K562 (cell line): ENCODE data around the gene S100A3. TPM values are rescaled to one million over a fixed set of nuclear protein-coding genes. Genes with fewer than 3 reads are reported as not detected.

ENCODE experiments used
- ATF7 ChIP-seq: fragments of 450-650 bp; IDR thresholded peaks from 2 replicates; pipeline ENCODE4 v1.7.1; 2014; ENCODE audit warnings: mild to moderate bottlenecking, moderate library complexity
- C11orf30 ChIP-seq: fragments of 450-650 bp; IDR thresholded peaks from 2 replicates; pipeline ENCODE4 v1.6.1; 2016; ENCODE audit warnings: low read depth, mild to moderate bottlenecking
- CBFB ChIP-seq: sonication (generic); formaldehyde crosslinking; IDR thresholded peaks from 2 replicates; pipeline ENCODE4 v1.4.0; 2020; ENCODE audit warnings: mild to moderate bottlenecking, missing genetic modification reagents
- CC2D1A ChIP-seq: fragments of 450-650 bp; IDR thresholded peaks from 2 replicates; pipeline ENCODE4 v1.6.1; 2017; ENCODE audit warnings: mild to moderate bottlenecking
- CHD2 ChIP-seq: IDR thresholded peaks from 2 replicates; pipeline ENCODE4 v1.6.1; 2011; ENCODE audit warnings: low read depth, low read length
- DACH1 ChIP-seq: fragments of 450-650 bp; IDR thresholded peaks from 2 replicates; pipeline ENCODE4 v1.6.1; 2018; ENCODE audit not compliant: partially characterized antibody
- MAFK ChIP-seq: IDR thresholded peaks from 2 replicates; pipeline ENCODE4 v1.6.1; 2011; ENCODE audit warnings: low read length, improper control_type of control experiment
- MAZ ChIP-seq, 2 experiments: fragments of 450-650 bp in 1 of 2; sonication (generic) in 1 of 2; formaldehyde crosslinking; IDR thresholded peaks in 1 of 2; conservative IDR thresholded peaks in 1 of 2; 2 replicates each; pipeline versions ENCODE4 v1.4.0 to v1.5.0; 2020; ENCODE audit warnings: mild to moderate bottlenecking in 1 of 2, missing genetic modification reagents in 1 of 2
- NCOA6 ChIP-seq: fragments of 450-650 bp; IDR thresholded peaks from 2 replicates; pipeline ENCODE4 v1.6.1; 2017; ENCODE audit warnings: mild to moderate bottlenecking
- NFYB ChIP-seq: IDR thresholded peaks from 2 replicates; pipeline ENCODE4 v1.6.1; 2011; ENCODE audit warnings: mild to moderate bottlenecking, moderate library complexity; ENCODE audit not compliant: insufficient read length; ENCODE audit errors: extremely low read depth
- PRPF4 ChIP-seq: fragments of 200-400 bp; formaldehyde crosslinking; IDR thresholded peaks from one replicate; pipeline ENCODE4 v1.6.1; 2017; ENCODE audit warnings: low read length, low read depth, mild to moderate bottlenecking; ENCODE audit not compliant: insufficient read depth, poor library complexity, severe bottlenecking
- SLC30A9 ChIP-seq: fragments of 250-450 bp; sonication (Bioruptor Pico); IDR thresholded peaks from 2 replicates; pipeline ENCODE4 v1.8.0; 2022; ENCODE audit warnings: mild to moderate bottlenecking, moderate library complexity
- SMAD3 ChIP-seq: fragments of 450-650 bp; formaldehyde crosslinking; conservative IDR thresholded peaks from 2 replicates; pipeline ENCODE4 v1.4.0; 2020; ENCODE audit warnings: mild to moderate bottlenecking
- TBL1XR1 ChIP-seq, 2 experiments: IDR thresholded peaks; 2 replicates each; pipeline ENCODE4 v1.6.1; 2012; ENCODE audit warnings: improper control_type of control experiment in 2 of 2, low read length in 2 of 2, mild to moderate bottlenecking in 1 of 2
- TEAD4 ChIP-seq, 2 experiments: sonication (generic) in 1 of 2; formaldehyde crosslinking in 1 of 2; IDR thresholded peaks; 2 replicates each; pipeline versions ENCODE4 v1.6.1 to v1.8.0; 2012 to 2022; ENCODE audit warnings: borderline replicate concordance in 1 of 2, inconsistent platforms in 1 of 2, low read length in 1 of 2, mild to moderate bottlenecking in 1 of 2, missing genetic modification reagents in 1 of 2
- ZNF143 ChIP-seq: sonication (generic); formaldehyde crosslinking; IDR thresholded peaks from 2 replicates; pipeline ENCODE4 v1.9.0; 2022; ENCODE audit warnings: mild to moderate bottlenecking, missing genetic modification reagents
- ZNF431 ChIP-seq: sonication (generic); formaldehyde crosslinking; IDR thresholded peaks from 2 replicates; pipeline ENCODE4 v1.8.0; 2022; ENCODE audit warnings: mild to moderate bottlenecking, missing genetic modification reagents
- ZNF586 ChIP-seq: fragments of 450-650 bp; formaldehyde crosslinking; conservative IDR thresholded peaks from 2 replicates; pipeline ENCODE4 v1.4.0; 2020; ENCODE audit warnings: mild to moderate bottlenecking, moderate library complexity
- ZNF717 ChIP-seq: fragments of 250-450 bp; sonication (Bioruptor Pico); IDR thresholded peaks from 2 replicates; pipeline ENCODE4 v1.5.0; 2021
- ZNF766 ChIP-seq: fragments of 200-800 bp; sonication (Bioruptor generic); conservative IDR thresholded peaks from 2 replicates; pipeline ENCODE4 v1.6.1; 2016; ENCODE audit warnings: missing genetic modification characterization, missing compliant biosample characterization
- ZNF785 ChIP-seq: fragments of 250-450 bp; sonication (Bioruptor Pico); IDR thresholded peaks from 2 replicates; pipeline ENCODE4 v1.4.0; 2020; ENCODE audit warnings: mild to moderate bottlenecking
- polyA plus RNA-seq, 8 experiments: library from polyadenylated mRNA; depleted of rRNA in 4 of 8; stranded (reverse) in 5 of 8; unstranded in 3 of 8; fragments of >200 nt; fragmentation: Nextera tagmentation in 2 of 8; fragmentation: Illumina TruSeq in 1 of 8; extraction: Ambion mirVana in 2 of 8; extraction: Trizol in 1 of 8; gene quantifications; 2 replicates each; pipeline versions ENCODE4 v1.2.1 to v1.2.3, GENCODE V29; 2011 to 2014; ENCODE audit warnings: inconsistent platforms in 1 of 8, missing spikeins in 1 of 8
- total RNA-seq, 7 experiments: library from RNA; depleted of rRNA in 6 of 7; stranded (reverse); fragments of >200 nt in 6 of 7; fragmentation: Illumina TruSeq in 2 of 7; extraction: Trizol in 2 of 7; gene quantifications; 2 replicates each; pipeline versions ENCODE4 v1.2.1 to v1.2.3, GENCODE V29; 2011 to 2021; ENCODE audit warnings: low replicate concordance in 1 of 7
- TF ChIP-seq, protein P1 (sequence below): fragments of 250-450 bp; sonication (Bioruptor Pico); IDR thresholded peaks from 2 replicates; pipeline ENCODE4 v1.8.0; 2022; ENCODE audit warnings: inconsistent platforms
- TF ChIP-seq, protein P2 (sequence below): fragments of 250-450 bp; sonication (Bioruptor Pico); IDR thresholded peaks from 2 replicates; pipeline ENCODE4 v1.4.0; 2020
- TF ChIP-seq, protein P3 (sequence below): fragments of 450-650 bp; formaldehyde crosslinking; IDR thresholded peaks from 2 replicates; pipeline ENCODE4 v1.4.0; 2020; ENCODE audit warnings: mild to moderate bottlenecking, moderate library complexity

S100A3 gene
- total and polyA plus RNA-seq, 9 of the 15 experiments (the other 6 are each of a cell fraction or from before 2014, with no cell fraction given), result 0.08 to 1.7 (median 0.18) TPM; not detected in 4

DNA sequence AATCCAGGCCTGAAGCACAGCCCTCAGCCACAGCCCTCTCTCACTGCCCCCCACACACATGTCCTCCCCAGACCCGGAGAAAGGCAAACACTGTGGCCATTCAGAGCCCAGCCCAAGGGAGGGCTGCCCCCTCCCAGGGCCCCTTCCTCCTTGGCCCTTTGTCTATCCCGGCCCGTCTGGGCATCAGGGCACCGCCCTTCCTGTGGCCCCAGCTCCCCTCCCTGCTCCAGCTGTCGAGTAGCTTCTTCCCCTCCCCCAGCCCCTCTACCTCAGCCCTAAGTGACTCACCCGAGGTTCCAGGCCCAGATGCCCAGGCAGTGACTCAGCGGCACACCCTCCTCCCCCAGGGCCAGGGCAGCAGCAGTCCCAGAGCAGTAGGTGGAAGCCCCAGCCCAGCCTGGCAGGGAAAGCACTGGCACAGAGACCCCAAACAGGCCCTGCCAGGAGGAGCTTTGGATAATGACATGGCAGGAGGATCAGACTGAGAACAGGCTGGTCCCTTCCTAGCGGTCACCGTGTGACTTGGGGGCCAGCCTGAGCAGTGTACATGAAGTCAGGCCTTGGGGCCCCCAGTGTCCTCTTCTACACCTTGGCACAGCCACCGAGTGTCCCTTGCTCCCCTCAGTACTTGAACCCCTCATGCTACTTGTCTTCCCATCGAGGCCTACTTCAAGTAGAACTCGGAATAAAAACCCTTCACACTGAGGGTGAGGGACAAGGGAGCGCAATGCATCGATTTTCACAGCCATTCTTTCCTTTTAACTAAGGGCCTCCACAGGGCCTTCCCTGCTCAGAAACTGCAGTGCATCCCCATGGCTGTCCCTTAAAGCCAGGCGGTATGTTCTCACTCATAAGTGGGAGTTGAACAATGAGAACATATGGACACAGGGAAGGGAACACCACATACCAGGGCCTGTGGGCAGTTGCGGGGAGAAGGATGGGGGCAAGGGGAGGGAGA, 17.6 kb upstream of the S100A3 start (continued):
- 0 out of 2 replicates have a peak, but pooled peaks have one; percentile 45 for TF ChIP-seq CC2D1A
- no peak for TF ChIP-seq NFYB
- TF ChIP-seq NCOA6, result peak; percentile 42; the same call in 1 of the 2 replicates
- TF ChIP-seq, protein P1, sequence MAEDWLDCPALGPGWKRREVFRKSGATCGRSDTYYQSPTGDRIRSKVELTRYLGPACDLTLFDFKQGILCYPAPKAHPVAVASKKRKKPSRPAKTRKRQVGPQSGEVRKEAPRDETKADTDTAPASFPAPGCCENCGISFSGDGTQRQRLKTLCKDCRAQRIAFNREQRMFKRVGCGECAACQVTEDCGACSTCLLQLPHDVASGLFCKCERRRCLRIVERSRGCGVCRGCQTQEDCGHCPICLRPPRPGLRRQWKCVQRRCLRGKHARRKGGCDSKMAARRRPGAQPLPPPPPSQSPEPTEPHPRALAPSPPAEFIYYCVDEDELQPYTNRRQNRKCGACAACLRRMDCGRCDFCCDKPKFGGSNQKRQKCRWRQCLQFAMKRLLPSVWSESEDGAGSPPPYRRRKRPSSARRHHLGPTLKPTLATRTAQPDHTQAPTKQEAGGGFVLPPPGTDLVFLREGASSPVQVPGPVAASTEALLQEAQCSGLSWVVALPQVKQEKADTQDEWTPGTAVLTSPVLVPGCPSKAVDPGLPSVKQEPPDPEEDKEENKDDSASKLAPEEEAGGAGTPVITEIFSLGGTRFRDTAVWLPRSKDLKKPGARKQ, result no peak
- peak; percentile 95 for TF ChIP-seq DACH1
- TF ChIP-seq MAFK, result peak; percentile 68
- TF ChIP-seq, protein P2, sequence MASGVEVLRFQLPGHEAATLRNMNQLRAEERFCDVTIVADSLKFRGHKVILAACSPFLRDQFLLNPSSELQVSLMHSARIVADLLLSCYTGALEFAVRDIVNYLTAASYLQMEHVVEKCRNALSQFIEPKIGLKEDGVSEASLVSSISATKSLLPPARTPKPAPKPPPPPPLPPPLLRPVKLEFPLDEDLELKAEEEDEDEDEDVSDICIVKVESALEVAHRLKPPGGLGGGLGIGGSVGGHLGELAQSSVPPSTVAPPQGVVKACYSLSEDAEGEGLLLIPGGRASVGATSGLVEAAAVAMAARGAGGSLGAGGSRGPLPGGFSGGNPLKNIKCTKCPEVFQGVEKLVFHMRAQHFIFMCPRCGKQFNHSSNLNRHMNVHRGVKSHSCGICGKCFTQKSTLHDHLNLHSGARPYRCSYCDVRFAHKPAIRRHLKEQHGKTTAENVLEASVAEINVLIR (CRISPR knock-in tag), result no peak
- peak; percentile 78 for TF ChIP-seq TEAD4 (IDR thresholded peaks at IDR 0.05; ENCODE audit: low read length)
- TF ChIP-seq TEAD4 (CRISPR knock-in tag; IDR thresholded peaks at IDR 0.05; ENCODE audit: borderline replicate concordance), result no peak
- peak; percentile 21 to 33; a peak in 1 of 4 replicates for TF ChIP-seq TBL1XR1 (IDR thresholded peaks at IDR 0.05; ENCODE audit: low read length in 2 of 2)
- no peak for TF ChIP-seq ZNF586 (CRISPR knock-in tag)
- TF ChIP-seq ATF7, result peak; percentile 66; the same call in 1 of the 2 replicates
- TF ChIP-seq, protein P3, sequence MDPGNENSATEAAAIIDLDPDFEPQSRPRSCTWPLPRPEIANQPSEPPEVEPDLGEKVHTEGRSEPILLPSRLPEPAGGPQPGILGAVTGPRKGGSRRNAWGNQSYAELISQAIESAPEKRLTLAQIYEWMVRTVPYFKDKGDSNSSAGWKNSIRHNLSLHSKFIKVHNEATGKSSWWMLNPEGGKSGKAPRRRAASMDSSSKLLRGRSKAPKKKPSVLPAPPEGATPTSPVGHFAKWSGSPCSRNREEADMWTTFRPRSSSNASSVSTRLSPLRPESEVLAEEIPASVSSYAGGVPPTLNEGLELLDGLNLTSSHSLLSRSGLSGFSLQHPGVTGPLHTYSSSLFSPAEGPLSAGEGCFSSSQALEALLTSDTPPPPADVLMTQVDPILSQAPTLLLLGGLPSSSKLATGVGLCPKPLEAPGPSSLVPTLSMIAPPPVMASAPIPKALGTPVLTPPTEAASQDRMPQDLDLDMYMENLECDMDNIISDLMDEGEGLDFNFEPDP, result no peak
- TF ChIP-seq MAZ (CRISPR knock-in tag; conservative IDR thresholded peaks at IDR 0.05 in 1 of 2, IDR thresholded peaks at IDR 0.05 in 1 of 2), result peak in 1 of 2 experiments; percentile 91; a peak in 2 of 4 replicates
- TF ChIP-seq SLC30A9, result no peak
- no peak for TF ChIP-seq CBFB
- TF ChIP-seq ZNF431 (CRISPR knock-in tag), result no peak
- TF ChIP-seq CHD2, result peak; percentile 58; the same call in 1 of the 2 replicates
- TF ChIP-seq ZNF717 (CRISPR knock-in tag), result no peak
- TF ChIP-seq ZNF143 (CRISPR knock-in tag), result no peak
- TF ChIP-seq PRPF4, result no peak
- TF ChIP-seq C11orf30, result peak; percentile 85
- no peak for TF ChIP-seq ZNF785 (CRISPR knock-in tag)
- no peak for TF ChIP-seq ZNF766
- no peak for TF ChIP-seq SMAD3
